ENCODE measurements around the gene TMEM150B.

Gene TMEM150B

GRCh38 chr19:55306712-55307111 is 18.4 kb downstream of the TMEM150B start:
- TF ChIP-seq, protein P1, sequence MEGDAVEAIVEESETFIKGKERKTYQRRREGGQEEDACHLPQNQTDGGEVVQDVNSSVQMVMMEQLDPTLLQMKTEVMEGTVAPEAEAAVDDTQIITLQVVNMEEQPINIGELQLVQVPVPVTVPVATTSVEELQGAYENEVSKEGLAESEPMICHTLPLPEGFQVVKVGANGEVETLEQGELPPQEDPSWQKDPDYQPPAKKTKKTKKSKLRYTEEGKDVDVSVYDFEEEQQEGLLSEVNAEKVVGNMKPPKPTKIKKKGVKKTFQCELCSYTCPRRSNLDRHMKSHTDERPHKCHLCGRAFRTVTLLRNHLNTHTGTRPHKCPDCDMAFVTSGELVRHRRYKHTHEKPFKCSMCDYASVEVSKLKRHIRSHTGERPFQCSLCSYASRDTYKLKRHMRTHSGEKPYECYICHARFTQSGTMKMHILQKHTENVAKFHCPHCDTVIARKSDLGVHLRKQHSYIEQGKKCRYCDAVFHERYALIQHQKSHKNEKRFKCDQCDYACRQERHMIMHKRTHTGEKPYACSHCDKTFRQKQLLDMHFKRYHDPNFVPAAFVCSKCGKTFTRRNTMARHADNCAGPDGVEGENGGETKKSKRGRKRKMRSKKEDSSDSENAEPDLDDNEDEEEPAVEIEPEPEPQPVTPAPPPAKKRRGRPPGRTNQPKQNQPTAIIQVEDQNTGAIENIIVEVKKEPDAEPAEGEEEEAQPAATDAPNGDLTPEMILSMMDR (IDR thresholded peaks at IDR 0.05; ENCODE audit: extremely low read depth, insufficient read depth, missing control alignments): no peak
- in situ Hi-C loops (cut with MboI; ENCODE audit: low pct_unique_long_range_greater_than_20kb, low sequenced_read_pairs, unreplicated experiment): no loop called here

DNA sequence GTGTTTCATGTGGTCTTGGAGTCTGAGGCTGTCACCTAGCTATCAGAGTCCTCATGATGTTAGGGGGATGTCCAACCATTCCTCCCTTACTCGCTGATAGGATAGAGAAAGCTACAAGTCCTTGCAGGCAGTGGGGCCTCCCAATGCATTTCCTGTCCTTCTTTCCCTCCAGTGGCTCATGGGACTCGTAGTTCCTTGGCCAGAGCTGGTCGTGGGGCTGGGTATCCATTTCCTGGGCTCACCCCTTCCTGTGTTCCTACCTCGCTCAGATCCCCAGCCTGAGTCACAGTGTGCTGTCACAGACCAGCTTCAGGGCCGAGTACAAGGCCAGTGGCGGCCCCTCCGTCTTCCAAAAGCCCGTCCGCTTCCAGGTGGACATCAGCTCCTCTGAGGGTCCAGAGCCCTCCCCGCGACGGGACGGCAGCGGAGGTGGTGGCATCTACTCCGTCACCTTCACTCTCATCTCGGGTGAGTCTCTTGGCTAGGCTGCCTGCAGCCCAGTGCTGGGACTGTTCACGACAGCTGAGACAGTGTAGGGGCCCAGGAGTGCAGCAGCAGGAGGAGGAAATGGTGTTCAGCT is 19.1 kb downstream of the TMEM150B start:
- DNase-seq (ENCODE audit: low spot score): no peak
- TF ChIP-seq, protein P1 (IDR thresholded peaks at IDR 0.05; ENCODE audit: extremely low read depth, insufficient read depth, missing control alignments): no peak
- in situ Hi-C loops (cut with MboI; ENCODE audit: low pct_unique_long_range_greater_than_20kb, low sequenced_read_pairs, unreplicated experiment): no loop called here

More at GRCh38 chr19:55306712-55307111, 18.4 kb downstream of the TMEM150B start:
- no peak for DNase-seq (ENCODE audit: low spot score)

- TF ChIP-seq, protein P1 (IDR thresholded peaks at IDR 0.05; ENCODE audit: extremely low read depth, insufficient read depth, missing control alignments): no peak
- in situ Hi-C loops (cut with MboI; ENCODE audit: low pct_unique_long_range_greater_than_20kb, low sequenced_read_pairs, unreplicated experiment): no loop called here
- DNase-seq (ENCODE audit: low spot score): peak; percentile 86
Observed at GRCh38 chr19:55305491-55305890, 19.6 kb downstream of the TMEM150B start.

GRCh38 chr19:55304980-55305379 is 20.2 kb downstream of the TMEM150B start:
- in situ Hi-C loops (cut with MboI; ENCODE audit: low pct_unique_long_range_greater_than_20kb, low sequenced_read_pairs, unreplicated experiment): no loop called here
- no peak for DNase-seq (ENCODE audit: low spot score)
- TF ChIP-seq, protein P1 (IDR thresholded peaks at IDR 0.05; ENCODE audit: extremely low read depth, insufficient read depth, missing control alignments): no peak

DNA sequence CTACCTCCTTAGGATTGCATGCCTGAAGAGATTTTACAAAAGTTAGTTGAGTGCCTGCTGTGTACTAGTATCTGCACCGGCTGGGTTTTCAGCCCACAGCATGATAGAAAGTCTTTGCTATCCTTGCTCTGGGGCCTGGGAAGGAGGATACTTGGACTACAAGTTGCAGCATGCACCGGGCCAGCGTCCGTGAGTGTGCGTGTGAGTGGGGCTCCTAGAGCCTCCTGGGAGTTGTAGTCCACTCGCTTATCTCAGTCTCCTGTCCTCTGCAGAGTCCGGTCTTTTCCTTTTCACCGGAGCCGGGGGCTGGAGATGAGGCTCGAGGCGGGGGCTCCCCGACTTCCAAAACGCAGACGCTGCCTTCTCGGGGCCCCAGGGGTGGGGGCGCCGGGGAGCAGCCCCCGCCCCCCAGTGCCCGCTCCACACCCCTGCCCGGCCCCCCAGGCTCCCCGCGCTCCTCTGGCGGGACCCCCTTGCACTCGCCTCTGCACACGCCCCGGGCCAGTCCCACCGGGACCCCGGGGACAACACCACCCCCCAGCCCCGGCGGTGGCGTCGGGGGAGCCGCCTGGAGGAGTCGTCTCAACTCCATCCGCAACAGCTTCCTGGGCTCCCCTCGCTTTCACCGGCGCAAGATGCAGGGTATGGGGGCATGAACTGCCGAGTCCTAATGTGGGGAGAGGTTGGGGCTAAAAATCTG is 20.7 kb downstream of the TMEM150B start:
- TF ChIP-seq, protein P1 (IDR thresholded peaks at IDR 0.05; ENCODE audit: extremely low read depth, insufficient read depth, missing control alignments): no peak
- peak; percentile 61 for DNase-seq (ENCODE audit: low spot score)
- in situ Hi-C loops (cut with MboI; ENCODE audit: low pct_unique_long_range_greater_than_20kb, low sequenced_read_pairs, unreplicated experiment): no loop called here

DNA sequence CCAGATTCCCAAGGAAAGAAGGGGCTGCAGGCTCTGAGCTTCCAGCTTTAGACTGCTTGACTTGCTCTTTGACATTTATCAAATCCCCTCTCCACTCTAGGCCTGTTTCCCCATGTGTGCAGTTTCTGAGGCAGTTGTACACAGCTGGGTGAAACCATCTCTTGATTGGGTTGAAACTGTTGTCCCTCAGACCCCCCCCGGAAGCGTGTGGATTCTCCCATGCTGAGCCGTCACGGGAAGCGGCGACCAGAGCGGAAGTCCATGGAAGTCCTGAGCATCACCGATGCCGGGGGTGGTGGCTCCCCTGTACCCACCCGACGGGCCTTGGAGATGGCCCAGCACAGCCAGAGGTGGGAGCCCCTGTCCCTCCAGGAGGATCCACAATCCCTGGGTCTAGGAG is 21.7 kb downstream of the TMEM150B start:
- DNase-seq (ENCODE audit: low spot score): no peak
- in situ Hi-C loops (cut with MboI; ENCODE audit: low pct_unique_long_range_greater_than_20kb, low sequenced_read_pairs, unreplicated experiment): no loop called here
- TF ChIP-seq, protein P1 (IDR thresholded peaks at IDR 0.05; ENCODE audit: extremely low read depth, insufficient read depth, missing control alignments): no peak

All from GM13977 (cell line).